ENCODE results near the gene SIRPA. TPM values are rescaled to one million over a fixed set of nuclear protein-coding genes. Genes with fewer than 3 reads are reported as not detected.

SIRPA gene
- total and polyA plus RNA-seq, 2 of the 8 experiments (the other 6 are each of a cell fraction or from before 2014, with no cell fraction given): 3.9 to 4.3 TPM

DNA sequence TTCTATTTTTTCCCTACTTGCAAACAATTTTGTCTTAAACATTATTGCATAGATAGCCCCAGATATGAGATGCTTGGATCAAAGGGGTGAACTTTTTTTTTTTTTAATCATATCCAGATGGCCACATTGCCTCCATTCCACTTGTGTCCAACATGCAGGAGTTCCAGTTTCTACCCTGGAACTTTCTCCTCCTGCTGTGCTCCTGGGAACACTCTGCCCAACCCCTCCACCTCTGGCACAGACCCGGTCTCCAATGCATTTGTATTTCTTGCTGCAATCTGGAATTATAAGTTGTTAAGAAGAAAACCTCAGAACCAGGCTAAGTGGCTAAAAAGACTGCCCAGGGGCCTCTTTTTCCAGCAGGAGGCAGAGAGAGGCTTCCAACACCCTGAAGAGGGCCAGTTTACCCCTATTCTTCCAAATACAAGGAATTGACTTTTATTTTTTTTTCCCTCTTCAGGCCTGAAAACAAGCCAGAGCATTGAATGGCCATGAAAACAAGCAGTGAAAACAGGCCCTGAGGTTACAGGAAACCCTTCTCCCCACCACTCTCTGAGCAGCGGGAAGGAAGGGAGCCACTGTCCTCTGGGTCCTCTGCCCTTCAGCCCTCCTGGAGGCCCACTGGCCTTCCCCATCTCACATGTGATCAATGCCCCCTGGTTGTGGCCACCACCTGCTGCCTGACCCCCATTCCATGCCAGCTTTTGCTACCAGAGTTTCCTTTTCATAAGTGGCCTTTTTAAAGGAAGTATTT is 54.3 kb downstream of the SIRPA start:
- no peak overlapping the region for H3K56ac ChIP-seq (replicated peaks; ENCODE audit: insufficient read length, low read depth, low read length)
- no peaks in the 10 kb centered on the region for H3K79me1 ChIP-seq (ENCODE audit: low read depth, low read length)
- DNase-seq (ENCODE audit: low read depth in 1 of 2, low spot score in 2 of 2) (no peak), FAIRE-seq (no peak)
- POLR2A ChIA-PET (ENCODE audit: partially characterized antibody): interaction anchor here (0.7 kb wide), 1 partner anchor 108 kb away, joined by 4 read pairs; no protein-coding TSS in a partner anchor
- no peaks in the 10 kb centered on the region for H3K9me3 ChIP-seq (ENCODE audit: insufficient read depth in 2 of 2, low read depth in 1 of 2, low read length in 1 of 2)
- 0 out of 2 replicates have a peak overlapping the region, but pooled peaks have one; percentile 65 for H2AK5ac ChIP-seq (ENCODE audit: low read depth, low read length)
- peaks cover 0 to 28% (median 16%) of the 10 kb centered on the region in 4 experiments; a peak in 6 of 7 replicates for H3K27me3 ChIP-seq (replicated peaks in 1 of 4; ENCODE audit: control insufficient read depth in 3 of 4, extremely low read depth in 1 of 4, insufficient read depth in 3 of 4, low read length in 3 of 4)
- H2BK20ac ChIP-seq (ENCODE audit: low read length): no peak overlapping the region
- H4K5ac ChIP-seq (ENCODE audit: insufficient read length, low read depth, low read length): no peak overlapping the region
- peaks cover 4 to 29% (median 13%) of the 10 kb centered on the region in 4 experiments; a peak in 6 of 7 replicates for H3K4me1 ChIP-seq (replicated peaks in 1 of 4; ENCODE audit: control insufficient read depth in 3 of 4, insufficient read depth in 4 of 4, low read length in 3 of 4)
- H3K4me2 ChIP-seq (ENCODE audit: insufficient read depth in 1 of 2, low read depth in 2 of 2, low read length in 2 of 2): no peak overlapping the region
- H3K14ac ChIP-seq (ENCODE audit: insufficient read length): no peak overlapping the region
- no peak overlapping the region for H4K8ac ChIP-seq (ENCODE audit: extremely low read depth, insufficient read depth, low read length)
- no peaks in the 10 kb centered on the region for H3K36me3 ChIP-seq (ENCODE audit: control insufficient read depth in 2 of 4, insufficient read depth in 4 of 4, low read length in 3 of 4)
- H3K4ac ChIP-seq (replicated peaks; ENCODE audit: insufficient read length, low read depth, low read length): no peak overlapping the region
- no peak overlapping the region for H2BK5ac ChIP-seq (ENCODE audit: low read depth, low read length)
- H3K79me2 ChIP-seq (ENCODE audit: control insufficient read depth in 1 of 2, insufficient read depth in 2 of 2, low read length in 2 of 2): no peaks in the 10 kb centered on the region
- 71% methylated on average over 2 of the region's 2 CpGs; no CpG with 5 or more reads in 1 of the 2 experiments for WGBS, 2 experiments (ENCODE audit: extremely low coverage in 1 of 2, insufficient coverage in 1 of 2, insufficient read length in 1 of 2, insufficient replicate concordance in 2 of 2, low coverage in 1 of 2, low lambda C conversion rate in 2 of 2, missing lambda C conversion rate in 1 of 2)
- no peaks in the 10 kb centered on the region for H4K20me1 ChIP-seq (replicated peaks in 1 of 2; ENCODE audit: control insufficient read depth in 1 of 2, insufficient read depth in 2 of 2, low read length in 2 of 2)
- H2BK12ac ChIP-seq (ENCODE audit: low read depth, low read length): peak overlapping the region; percentile 80
- H3K23ac ChIP-seq (ENCODE audit: insufficient read length): no peak overlapping the region
- H4K91ac ChIP-seq (replicated peaks; ENCODE audit: insufficient read length, low read length): no peak overlapping the region
- H3K4me3 ChIP-seq (ENCODE audit: extremely low read depth in 1 of 4, insufficient read depth in 2 of 4, low read depth in 3 of 4, low read length in 4 of 4): no peak overlapping the region
- H3K9ac ChIP-seq (replicated peaks in 1 of 4; ENCODE audit: extremely low read depth in 1 of 4, low read depth in 3 of 4, low read length in 3 of 4): no peak overlapping the region
- H3K23me2 ChIP-seq (ENCODE audit: low read depth, low read length): peaks cover 4% of the 10 kb centered on the region; the same call in 1 of the 2 replicates
- no peak overlapping the region; the same call in 1 of the 2 replicates for H3K18ac ChIP-seq (ENCODE audit: extremely low read depth, low read length)
- H3K27ac ChIP-seq (ENCODE audit: low read depth, low read length): no peak overlapping the region
- CTCF ChIA-PET (ENCODE audit: partially characterized antibody): interaction anchor here (0.6 to 9.9 kb wide), 5 partner anchors 15 to 382 kb away, joined by 3 to 51 read pairs (median 3); no protein-coding TSS in a partner anchor
- no peak overlapping the region for H2AFZ ChIP-seq (ENCODE audit: low read length)
- H2BK15ac ChIP-seq (ENCODE audit: low read length): no peak overlapping the region
- H2BK120ac ChIP-seq (replicated peaks; ENCODE audit: low read depth, low read length): no peak overlapping the region
- TF ChIP-seq SAP30 (IDR thresholded peaks at IDR 0.05; ENCODE audit: insufficient read depth, insufficient replicate concordance, low read length): no peak
- no peak for TF ChIP-seq SP4 (IDR thresholded peaks at IDR 0.05; ENCODE audit: low read length)
- TF ChIP-seq SIN3A (conservative IDR thresholded peaks at IDR 0.05 in 1 of 2, IDR thresholded peaks at IDR 0.05 in 1 of 2; ENCODE audit: low read depth in 1 of 2, low read length in 2 of 2): no peak
- no peak for TF ChIP-seq KDM5A (IDR thresholded peaks at IDR 0.05; ENCODE audit: low read length)
- TF ChIP-seq, protein P1, sequence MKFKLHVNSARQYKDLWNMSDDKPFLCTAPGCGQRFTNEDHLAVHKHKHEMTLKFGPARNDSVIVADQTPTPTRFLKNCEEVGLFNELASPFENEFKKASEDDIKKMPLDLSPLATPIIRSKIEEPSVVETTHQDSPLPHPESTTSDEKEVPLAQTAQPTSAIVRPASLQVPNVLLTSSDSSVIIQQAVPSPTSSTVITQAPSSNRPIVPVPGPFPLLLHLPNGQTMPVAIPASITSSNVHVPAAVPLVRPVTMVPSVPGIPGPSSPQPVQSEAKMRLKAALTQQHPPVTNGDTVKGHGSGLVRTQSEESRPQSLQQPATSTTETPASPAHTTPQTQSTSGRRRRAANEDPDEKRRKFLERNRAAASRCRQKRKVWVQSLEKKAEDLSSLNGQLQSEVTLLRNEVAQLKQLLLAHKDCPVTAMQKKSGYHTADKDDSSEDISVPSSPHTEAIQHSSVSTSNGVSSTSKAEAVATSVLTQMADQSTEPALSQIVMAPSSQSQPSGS (IDR thresholded peaks at IDR 0.05; ENCODE audit: low read length): no peak
- TF ChIP-seq, protein P2, sequence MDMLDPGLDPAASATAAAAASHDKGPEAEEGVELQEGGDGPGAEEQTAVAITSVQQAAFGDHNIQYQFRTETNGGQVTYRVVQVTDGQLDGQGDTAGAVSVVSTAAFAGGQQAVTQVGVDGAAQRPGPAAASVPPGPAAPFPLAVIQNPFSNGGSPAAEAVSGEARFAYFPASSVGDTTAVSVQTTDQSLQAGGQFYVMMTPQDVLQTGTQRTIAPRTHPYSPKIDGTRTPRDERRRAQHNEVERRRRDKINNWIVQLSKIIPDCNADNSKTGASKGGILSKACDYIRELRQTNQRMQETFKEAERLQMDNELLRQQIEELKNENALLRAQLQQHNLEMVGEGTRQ (IDR thresholded peaks at IDR 0.05; ENCODE audit: low read length): no peak
- TF ChIP-seq KDM4A (IDR thresholded peaks at IDR 0.05; ENCODE audit: low read depth, low read length, severe bottlenecking): no peak
- no peak for TF ChIP-seq GTF2F1 (IDR thresholded peaks at IDR 0.05; ENCODE audit: borderline replicate concordance, low read depth, low read length)
